Measurements from ENCODE around the gene OSBPL9.
"Not testable (repeated sequence)": the region's sequence is repeated elsewhere in the genome, so short reads cannot be mapped to it uniquely, and the experiment has no call there.

OSBPL9 gene

GRCh38 chr1:51616903-51617708 lies at the start of gene OSBPL9:
Gene OSBPL9 (plus strand): TSS chr1:51617092. CDS start chr1:51617111, 19 bp downstream.
- DNase-seq = peak; percentile 91

DNA sequence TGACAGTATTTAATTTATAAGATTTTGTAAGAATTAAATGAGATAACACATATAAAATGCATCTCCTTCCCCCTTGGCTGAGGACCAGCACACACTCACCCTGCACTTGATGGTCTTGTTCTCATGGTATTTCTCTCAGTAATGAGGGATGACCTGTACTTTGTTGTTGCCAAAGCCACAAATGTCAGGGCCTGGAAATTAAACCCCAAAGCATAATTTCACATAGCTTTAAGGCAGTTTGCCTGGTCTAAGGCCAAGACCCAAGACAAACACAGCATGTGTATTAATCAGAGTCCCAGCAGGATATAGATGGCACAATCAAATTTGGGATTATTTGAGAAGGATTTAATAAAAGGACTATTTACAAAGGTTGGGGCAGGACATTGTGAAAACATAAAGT lies 49.2 kb upstream of the OSBPL9 start:
- DNase-seq = no peak

GRCh38 chr1:51568231-51568935 lies 48.5 kb upstream of the OSBPL9 start:
- no peak for DNase-seq

DNA sequence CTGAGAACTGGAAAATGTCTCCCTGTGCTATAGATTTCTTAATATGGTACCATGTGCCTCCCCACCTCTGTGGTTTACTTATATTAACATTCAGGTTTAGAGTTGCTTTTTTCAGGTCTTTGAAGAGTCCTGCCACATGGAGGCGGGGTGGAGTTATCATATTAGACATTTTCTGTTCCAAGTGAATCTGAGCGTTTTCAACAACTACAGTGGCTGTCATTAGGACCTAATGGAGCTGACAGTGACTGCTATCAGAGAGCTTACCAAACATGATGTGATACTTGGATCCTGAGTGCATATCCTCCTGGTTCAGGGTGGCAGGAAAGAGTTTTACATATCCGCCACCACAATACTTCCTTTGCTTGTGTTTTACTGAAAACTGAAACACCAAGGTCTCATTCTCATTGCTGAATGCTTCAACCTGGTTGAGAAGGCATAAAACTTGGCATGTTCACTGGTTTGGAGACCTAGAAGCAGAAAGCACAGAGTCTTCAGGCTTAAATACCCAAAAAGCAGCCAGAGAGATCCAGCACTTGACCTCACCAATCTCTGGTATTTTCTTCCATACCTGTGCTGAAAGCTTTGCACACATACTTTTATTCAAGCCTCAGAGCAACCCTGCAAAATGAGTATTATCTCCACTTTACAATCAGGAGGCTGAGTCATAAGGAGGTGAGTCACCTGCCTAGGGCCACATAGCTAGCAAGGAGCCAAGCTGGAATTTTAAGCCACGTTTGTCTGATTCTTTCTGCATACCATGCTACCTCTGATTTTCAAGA lies 47.4 kb upstream of the OSBPL9 start:
- DNase-seq = peak; percentile 48

GRCh38 chr1:51570063-51570710 lies 46.7 kb upstream of the OSBPL9 start:
- DNase-seq = no peak

DNA sequence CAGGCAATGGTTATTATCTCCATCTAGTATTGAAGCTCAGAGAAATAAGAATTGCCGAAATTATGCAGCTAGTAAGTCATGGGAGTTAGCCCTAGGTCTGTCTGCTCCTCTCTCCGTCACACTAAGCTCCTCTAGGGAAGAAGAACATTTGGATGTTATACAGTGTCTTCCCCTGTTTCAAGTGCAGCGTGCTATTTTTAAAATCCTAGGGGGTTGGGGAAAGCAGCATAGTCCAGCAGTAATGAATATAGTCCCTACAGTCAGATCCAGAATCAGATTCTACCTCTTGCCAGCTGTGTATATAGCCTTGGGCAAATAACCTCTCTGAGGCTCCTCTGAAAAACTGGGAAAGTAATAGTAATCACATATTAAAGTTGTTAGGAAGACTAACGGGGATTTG lies 44.5 kb upstream of the OSBPL9 start:
- no peak for DNase-seq

DNA sequence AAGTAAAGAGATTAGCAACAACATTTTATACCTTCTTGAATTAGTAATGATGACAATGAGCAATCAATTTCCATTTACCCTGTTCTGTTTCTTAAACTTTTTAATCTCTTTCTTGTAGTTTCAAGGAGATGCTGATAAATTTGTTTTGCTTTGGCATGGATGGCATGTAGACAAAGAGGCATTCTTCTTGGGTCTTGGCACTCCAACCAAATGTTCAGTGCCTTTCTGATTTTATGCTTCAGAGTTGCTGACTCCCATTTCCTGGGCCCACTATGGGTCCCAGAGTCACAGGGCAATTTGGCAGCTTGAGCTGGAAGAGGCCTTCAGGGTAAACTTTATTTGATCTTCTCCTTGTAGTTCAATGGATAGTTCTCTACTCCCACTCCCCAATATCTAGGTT lies 42.1 kb upstream of the OSBPL9 start:
- DNase-seq = no peak

DNA sequence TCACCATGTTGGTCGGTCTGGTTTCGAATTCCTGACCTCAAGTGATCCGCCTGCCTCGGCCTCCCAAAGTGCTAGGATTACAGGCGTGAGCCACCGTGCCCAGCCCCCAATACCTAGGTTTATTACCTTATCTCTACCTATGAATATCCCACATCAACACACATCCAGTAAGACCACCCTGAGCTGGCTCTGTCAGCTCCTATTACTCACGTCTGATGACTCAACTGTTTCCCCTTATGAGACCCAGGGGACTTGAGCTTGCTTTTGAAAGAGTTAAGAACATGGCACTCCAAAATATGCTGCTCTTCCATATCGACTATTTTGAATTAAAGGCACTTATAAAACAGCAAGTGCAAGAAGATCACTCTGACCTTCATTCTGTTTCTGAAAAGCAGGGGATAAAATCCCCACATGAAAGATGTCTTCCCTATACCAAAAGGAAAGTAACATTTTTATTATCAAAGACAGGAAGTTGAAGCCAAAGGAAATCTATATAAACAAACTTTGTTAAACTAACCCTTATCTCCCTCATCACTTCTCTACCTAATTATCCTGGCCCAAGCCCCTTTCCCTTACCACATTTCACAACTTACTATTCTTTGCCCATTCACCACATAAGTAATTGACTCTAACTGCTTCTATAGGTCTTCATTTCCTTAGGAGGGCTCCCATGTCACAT lies 41.3 kb upstream of the OSBPL9 start:
- DNase-seq = no peak

DNA sequence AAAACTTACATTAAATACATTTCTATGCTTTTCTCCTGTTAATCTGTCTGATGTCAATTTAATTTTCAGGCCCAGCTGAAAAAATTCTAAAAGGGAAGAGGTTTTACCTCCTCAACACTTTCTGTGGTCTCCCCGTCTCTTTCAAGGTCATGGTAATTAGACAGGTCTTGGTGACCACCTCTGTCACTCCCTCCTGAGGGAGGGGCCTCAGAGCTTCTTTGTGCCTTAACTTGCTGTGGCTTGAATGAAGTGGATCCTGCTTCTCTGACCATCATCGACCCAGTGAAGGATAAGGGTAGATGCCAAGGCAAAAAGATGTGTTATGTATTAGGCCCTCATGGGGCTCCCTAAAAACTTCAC lies 40.8 kb upstream of the OSBPL9 start:
- DNase-seq = no peak

DNA sequence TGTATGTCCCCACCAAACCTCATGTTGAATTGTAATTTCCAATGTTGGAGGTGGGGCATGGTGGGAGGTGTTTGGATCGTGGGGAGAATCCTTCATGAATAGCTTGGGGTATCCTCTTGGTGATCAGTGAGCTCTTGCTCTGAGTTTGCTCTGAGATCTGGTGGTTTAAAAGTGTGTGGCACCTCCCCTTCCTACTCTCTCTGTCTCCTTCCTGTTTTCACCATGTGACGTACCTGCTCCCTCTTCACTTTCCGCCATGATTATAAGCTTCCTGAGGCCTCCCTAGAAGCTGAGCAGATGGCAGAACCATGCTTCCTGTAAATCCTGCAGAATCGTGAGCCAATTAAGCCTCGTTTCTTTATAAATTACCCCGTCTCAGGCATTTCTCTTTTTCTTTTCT lies 40.0 kb upstream of the OSBPL9 start:
- no peak for DNase-seq

GRCh38 chr1:51578383-51579109 lies 38.3 kb upstream of the OSBPL9 start:
- no peak for DNase-seq

- no peak for DNase-seq
These were observed 35.7 kb upstream of the OSBPL9 start for GRCh38 chr1:51581238-51581637.

- DNase-seq = no peak
These were observed 33.4 kb upstream of the OSBPL9 start for GRCh38 chr1:51583532-51583931.

DNA sequence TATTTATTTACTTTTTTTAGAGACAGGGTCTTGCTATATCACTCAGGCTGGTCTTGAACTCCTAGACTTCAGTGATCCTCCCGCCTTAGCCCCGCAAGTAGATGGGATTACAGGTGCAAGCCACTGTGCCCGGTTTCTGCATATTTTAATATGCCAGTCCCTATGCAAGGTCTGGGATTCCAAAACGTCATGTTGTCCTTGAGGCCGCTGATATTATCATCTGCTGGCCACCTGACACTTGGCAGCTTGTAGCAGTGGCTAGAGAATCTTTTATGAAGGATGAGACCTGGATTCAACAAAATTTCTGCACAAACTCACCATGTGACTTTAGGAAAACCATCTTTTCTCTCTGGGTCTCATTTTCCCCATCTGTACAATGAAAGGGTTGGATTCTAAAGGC lies 32.9 kb upstream of the OSBPL9 start:
- DNase-seq = no peak

GRCh38 chr1:51592711-51593110 lies 24.2 kb upstream of the OSBPL9 start:
- no peak for DNase-seq

GRCh38 chr1:51594716-51595115 lies 22.2 kb upstream of the OSBPL9 start:
- DNase-seq = no peak

DNA sequence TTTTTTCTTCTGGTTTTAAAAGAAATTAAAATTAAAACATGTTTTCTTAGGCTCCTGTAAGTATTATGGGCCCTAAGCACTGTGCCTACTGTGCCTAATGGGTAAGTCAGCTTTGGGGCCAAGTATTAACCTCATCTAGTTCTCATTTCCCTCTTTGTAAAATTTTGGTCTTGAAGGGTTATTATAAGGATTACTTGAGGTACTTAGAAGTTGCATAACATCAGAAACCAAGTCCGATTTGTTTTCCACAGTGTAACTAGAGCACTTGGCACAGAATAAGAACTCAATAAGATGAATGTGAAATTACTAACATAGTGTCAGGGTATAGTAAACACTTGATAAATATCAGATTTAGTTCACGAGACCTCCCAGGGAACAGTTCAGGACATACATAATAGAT lies 16.4 kb upstream of the OSBPL9 start:
- no peak for DNase-seq

DNA sequence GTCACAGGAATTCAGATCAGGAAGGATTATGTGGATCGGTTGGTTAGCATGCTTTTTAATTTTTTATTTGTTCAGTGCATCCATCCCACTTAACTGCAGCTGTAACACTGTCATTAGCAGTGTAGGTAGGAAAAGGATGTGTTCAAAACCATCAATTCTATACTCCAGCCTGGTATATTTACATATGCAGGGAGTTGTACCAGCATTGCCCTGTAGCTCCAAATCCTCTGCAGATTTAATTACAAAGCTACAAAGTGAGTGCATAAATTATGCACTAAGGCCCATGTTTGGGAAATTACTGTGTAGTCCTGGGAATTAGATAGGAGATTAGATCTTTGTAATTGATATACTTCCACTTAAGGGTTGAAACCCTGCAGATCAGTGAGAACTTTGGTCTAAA lies 15.9 kb upstream of the OSBPL9 start:
- DNase-seq = no peak

DNA sequence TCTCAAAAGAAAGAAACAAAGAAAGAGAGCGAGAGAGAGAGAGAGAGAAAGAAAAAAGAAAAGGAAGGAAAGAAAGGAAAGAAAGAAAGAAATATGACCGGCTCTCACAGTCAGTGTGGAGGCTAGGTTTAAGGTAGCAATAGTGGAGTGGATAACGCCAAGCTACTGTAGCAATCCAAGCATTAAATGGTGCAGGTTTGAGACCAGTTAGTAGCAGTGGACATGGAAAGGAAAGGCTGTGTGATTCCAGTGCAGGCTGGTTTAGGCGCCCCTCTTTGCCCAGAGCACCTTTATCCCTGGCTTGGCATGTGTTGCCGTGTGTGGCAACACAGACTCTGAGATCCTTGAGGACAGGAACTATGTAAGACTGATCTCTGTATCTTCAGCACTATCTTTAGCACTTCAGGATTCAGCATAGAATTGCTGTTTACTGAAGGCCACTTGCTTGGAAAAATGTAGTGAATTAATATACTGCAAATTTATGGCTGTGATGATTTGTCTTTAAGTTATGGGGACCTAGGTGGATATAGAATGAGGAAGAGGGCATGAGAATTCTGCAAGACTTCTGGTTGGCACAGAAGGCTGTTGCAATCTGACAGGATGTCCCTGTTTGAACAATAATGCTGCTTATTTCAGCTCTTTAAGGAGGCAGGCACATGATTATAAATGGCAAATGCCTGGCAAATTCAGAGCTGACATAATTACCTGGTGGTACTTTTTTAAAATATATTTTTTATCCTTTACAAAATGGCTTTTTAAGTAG lies 10.8 kb upstream of the OSBPL9 start:
- no peak for DNase-seq

DNA sequence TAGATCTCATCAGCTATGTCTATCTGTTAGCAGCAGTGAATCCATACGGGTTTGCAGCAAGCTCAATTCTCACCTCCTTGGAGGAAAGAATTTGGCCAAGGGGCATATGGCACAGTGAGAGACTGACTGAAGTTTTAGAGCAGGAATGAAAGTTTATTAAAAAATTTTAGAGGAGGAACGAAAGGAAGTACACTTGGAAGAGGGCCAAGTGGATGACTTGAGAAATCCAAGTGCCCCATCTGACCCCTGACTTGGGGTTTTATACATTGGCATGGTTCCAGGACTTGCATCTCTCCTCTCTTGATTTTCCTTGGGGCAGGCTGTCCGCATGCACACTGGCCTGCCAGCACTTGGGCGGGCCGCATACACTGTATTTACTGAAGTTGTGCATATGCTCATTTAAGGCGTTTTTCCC lies 9.2 kb upstream of the OSBPL9 start:
- DNase-seq = no peak

DNA sequence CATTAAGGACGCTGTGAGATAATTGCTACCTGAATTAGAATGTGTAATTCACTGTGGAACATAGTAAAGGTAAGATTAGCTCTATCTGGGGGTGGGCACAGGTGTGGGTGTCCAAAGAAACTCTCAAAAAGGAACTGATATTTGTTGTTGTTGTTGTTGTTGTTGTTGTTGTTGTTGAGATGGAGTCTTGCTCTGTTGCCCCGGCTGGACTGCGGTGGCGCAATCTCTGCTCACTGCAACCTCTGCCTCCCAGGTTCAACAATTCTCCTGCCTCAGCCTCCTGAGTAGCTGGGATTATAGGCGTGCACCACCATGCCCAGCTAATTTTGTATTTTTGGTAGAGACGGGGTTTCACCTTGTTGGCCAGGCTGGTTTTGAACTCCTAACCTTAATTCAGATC lies 6.8 kb upstream of the OSBPL9 start:
- not testable (repeated sequence) for DNase-seq

All from CD4-positive, alpha-beta T cell treated with Interleukin-10 for 1 hour (primary cell).